GM12873 (cell line): ENCODE results near the gene ELAC2.
A peak's percentile ranks its signal among the peaks of the same experiment; 100 is the strongest.

Experiments used
- TF ChIP-seq, protein P1 (sequence below): IDR thresholded peaks from 2 replicates; pipeline ENCODE4 v1.5.1; 2012; ENCODE audit warnings: low read depth, mild to moderate bottlenecking, moderate library complexity, low read length, control low read depth; ENCODE audit not compliant: insufficient read depth; ENCODE audit errors: missing control alignments

The ELAC2 gene, protein sequence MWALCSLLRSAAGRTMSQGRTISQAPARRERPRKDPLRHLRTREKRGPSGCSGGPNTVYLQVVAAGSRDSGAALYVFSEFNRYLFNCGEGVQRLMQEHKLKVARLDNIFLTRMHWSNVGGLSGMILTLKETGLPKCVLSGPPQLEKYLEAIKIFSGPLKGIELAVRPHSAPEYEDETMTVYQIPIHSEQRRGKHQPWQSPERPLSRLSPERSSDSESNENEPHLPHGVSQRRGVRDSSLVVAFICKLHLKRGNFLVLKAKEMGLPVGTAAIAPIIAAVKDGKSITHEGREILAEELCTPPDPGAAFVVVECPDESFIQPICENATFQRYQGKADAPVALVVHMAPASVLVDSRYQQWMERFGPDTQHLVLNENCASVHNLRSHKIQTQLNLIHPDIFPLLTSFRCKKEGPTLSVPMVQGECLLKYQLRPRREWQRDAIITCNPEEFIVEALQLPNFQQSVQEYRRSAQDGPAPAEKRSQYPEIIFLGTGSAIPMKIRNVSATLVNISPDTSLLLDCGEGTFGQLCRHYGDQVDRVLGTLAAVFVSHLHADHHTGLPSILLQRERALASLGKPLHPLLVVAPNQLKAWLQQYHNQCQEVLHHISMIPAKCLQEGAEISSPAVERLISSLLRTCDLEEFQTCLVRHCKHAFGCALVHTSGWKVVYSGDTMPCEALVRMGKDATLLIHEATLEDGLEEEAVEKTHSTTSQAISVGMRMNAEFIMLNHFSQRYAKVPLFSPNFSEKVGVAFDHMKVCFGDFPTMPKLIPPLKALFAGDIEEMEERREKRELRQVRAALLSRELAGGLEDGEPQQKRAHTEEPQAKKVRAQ

DNA sequence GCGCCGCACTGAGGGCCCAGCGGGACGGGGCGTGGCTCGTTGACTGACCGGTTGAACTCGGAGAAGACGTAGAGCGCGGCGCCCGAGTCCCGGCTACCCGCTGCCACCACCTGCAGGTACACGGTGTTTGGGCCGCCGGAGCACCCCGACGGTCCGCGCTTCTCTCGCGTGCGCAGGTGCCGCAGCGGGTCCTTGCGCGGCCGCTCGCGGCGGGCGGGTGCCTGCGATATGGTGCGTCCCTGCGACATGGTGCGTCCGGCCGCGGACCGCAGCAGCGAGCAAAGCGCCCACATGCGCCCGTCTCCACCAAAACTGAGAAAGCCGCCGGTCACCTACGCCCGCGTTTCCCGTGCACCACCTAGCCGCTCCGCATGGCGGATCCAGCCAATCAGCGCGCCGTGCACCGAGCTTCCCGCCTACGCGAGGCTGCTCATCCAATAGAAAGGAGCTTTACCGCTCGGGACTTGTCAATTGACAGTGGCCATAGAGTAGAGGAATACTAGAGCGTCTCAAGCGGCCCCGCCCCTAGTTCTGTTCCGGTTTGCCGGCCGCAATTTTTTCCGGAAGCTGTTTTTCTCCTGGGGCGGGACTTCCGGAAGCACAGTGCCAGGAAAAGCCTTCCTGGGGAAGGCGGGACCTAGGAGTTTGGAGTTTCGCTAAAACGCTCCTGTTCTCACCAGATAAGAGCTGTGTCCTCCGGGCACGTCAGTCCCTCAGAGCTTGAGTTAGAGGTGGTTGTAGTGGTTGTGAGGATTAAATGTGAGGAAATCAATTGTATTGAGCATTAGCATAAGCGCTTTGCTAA, at the start of gene ELAC2:
TSS of gene ELAC2 (minus strand) at position 373 of the 805 bp plus-strand sequence. CDS start at position 293, 80 bp downstream.
- TF ChIP-seq, protein P1, sequence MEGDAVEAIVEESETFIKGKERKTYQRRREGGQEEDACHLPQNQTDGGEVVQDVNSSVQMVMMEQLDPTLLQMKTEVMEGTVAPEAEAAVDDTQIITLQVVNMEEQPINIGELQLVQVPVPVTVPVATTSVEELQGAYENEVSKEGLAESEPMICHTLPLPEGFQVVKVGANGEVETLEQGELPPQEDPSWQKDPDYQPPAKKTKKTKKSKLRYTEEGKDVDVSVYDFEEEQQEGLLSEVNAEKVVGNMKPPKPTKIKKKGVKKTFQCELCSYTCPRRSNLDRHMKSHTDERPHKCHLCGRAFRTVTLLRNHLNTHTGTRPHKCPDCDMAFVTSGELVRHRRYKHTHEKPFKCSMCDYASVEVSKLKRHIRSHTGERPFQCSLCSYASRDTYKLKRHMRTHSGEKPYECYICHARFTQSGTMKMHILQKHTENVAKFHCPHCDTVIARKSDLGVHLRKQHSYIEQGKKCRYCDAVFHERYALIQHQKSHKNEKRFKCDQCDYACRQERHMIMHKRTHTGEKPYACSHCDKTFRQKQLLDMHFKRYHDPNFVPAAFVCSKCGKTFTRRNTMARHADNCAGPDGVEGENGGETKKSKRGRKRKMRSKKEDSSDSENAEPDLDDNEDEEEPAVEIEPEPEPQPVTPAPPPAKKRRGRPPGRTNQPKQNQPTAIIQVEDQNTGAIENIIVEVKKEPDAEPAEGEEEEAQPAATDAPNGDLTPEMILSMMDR = peak; percentile 14

DNA sequence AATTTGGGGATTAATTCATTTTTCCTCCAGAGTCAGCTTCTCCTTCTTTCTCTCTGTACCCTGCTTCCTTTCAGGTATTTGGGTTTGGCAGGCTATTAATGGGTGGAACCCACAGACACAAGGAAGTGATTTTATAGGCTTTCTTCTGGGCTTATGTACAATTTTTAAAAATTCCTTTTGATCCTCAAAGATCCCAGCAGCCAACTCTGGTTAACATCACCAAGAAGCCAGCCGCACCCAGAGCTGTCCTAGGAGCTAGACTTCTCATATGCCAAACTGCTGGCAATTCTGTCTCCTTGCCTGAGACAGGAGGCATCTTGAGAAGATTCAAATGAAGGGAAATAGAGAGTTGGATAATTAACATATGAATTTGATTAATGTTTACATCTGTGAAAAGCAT, 47.2 kb upstream of the ELAC2 start:
- TF ChIP-seq, protein P1 = no peak

DNA sequence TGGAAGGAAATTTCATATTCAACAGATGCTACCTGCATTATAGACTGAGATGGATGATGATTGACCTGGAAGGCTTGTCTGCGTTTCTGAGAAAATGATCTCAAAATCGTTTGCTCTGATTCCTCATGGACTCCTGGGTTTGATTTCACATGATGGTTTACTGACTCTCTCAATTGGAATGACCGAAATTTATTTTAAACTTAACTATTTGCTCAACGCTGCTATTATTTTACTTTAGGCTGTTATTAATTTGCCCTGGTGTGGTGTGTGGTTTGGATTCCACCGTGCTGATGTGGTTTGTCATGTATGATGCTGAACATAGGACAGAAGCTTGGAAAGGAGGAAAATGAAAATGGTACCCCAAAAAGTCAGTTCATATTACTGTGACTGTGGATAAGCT, 37.3 kb upstream of the ELAC2 start:
- TF ChIP-seq, protein P1 = no peak

DNA sequence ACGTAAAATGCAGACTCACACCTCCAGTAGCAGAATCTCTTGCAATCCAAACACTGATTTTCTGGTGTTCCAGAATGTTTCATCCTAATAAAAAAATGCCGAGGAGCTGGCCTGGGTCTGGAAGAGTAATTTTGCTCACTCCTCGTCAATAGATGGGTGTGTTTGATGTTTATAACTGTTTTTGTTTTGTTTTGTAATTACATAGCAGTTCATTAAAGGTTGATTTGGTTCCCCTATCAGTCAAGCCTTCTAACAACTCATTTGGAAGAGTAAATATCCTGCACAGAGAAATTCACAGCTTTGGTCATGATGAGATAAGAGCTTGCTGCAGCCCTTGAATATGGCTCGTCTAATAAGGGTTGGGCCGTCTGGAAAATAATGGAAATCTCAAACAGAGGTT, 36.8 kb upstream of the ELAC2 start:
- TF ChIP-seq, protein P1 = no peak

DNA sequence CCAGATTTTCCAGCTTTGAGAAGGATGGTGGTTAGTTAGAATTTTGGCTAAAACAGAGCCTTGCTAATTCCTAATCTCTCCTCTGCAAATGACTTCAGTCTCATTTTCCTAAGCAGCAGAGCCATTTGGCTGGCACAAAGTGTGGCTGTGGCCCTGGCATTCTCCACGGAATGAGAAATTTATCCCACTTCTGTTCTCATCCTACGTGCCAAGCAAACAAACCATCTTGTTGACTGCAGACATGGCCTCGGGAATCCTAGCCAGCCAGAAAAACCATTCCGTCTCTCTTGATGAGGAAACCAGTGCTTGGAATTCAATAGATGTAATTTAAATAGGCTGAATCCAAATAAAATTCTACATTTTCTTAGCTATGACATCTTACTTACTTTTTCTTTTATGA, 34.1 kb upstream of the ELAC2 start:
- TF ChIP-seq, protein P1 = no peak

DNA sequence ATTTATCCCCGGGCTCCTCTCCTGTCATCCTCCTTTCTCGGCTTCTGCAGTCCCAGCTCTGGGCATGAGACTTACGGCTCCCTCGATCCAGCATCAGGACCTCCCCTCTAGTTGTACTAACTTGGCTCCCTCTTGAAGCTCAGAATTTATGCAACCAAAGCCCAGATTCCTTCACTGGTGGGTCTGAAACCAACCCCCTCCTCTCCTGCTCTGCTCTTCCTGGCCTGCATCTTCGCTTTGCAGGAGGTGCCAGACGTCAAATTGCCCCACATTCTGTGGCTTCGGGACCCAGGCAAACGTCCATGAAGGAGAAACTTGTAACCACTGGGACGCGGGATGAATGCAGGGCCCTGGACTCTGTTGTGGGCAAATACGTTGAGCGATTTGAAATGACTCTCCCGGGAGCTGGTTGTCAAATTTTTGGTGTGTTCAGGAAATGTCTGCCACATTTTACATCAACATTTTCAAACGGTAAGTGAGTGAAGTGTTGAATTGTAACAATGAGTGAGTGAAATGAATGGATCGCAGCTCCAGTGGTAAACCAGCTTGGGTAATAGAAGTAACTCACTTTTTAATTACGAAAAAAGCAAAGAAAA, 29.3 kb upstream of the ELAC2 start:
- TF ChIP-seq, protein P1 = no peak
